Neuronal stem cell (in vitro differentiated cells): Measurements from ENCODE around the gene PTPRG.

Source experiments
- DNase-seq: peaks from one replicate; pipeline ENCODE4 v3.0.0-alpha.2; 2013; ENCODE audit warnings: low spot score
- H2AFZ ChIP-seq: one replicate; pipeline ENCODE4 v1.6.1; 2013; ENCODE audit warnings: mild to moderate bottlenecking, low read length, inconsistent platforms
- H2AK5ac ChIP-seq: 2 replicates; pipeline ENCODE4 v1.6.1; 2013; ENCODE audit warnings: low read depth, mild to moderate bottlenecking, inconsistent platforms, low read length, moderate library complexity, mixed read lengths
- H2BK120ac ChIP-seq: 2 replicates; pipeline ENCODE4 v1.6.1; 2013; ENCODE audit warnings: low read depth, mild to moderate bottlenecking, inconsistent platforms, low read length, moderate library complexity, mixed read lengths
- H2BK12ac ChIP-seq: one replicate; pipeline ENCODE4 v1.6.1; 2013; ENCODE audit warnings: low read length, inconsistent platforms
- H2BK15ac ChIP-seq: 2 replicates; pipeline ENCODE4 v1.6.1; 2013; ENCODE audit warnings: mild to moderate bottlenecking, low read length, inconsistent platforms, mixed read lengths
- H2BK5ac ChIP-seq: one replicate; pipeline ENCODE4 v1.6.1; 2013; ENCODE audit warnings: inconsistent platforms, mild to moderate bottlenecking, low read length, moderate library complexity
- H3K14ac ChIP-seq: one replicate; pipeline ENCODE4 v1.6.1; 2013; ENCODE audit warnings: low read length, inconsistent platforms
- H3K18ac ChIP-seq: 2 replicates; pipeline ENCODE4 v1.6.1; 2013; ENCODE audit warnings: low read length, inconsistent platforms
- H3K23ac ChIP-seq: 2 replicates; pipeline ENCODE4 v1.6.1; 2013; ENCODE audit warnings: low read depth, mild to moderate bottlenecking, mixed read lengths, low read length, inconsistent platforms; ENCODE audit not compliant: poor library complexity
- H3K27ac ChIP-seq: replicated peaks from 3 replicates; pipeline ENCODE4 v1.5.1; 2013; ENCODE audit warnings: low read length, inconsistent platforms
- H3K27me3 ChIP-seq, 3 experiments: 2 replicates each; pipeline ENCODE4 v1.6.1; 2013; ENCODE audit warnings: low read length in 3 of 3, mild to moderate bottlenecking in 2 of 3, inconsistent platforms in 1 of 3, low read depth in 1 of 3, mixed read lengths in 1 of 3, moderate library complexity in 1 of 3; ENCODE audit not compliant: control insufficient read depth in 3 of 3, insufficient read depth in 3 of 3
- H3K36me3 ChIP-seq, 2 donors: replicated peaks in 1 of 2; 2 replicates each; pipeline ENCODE4 v1.6.1; 2013; ENCODE audit warnings: low read length in 2 of 2; ENCODE audit not compliant: control insufficient read depth in 2 of 2, insufficient read depth in 2 of 2
- H3K4ac ChIP-seq: 2 replicates; pipeline ENCODE4 v1.6.1; 2013; ENCODE audit warnings: inconsistent platforms, mild to moderate bottlenecking, low read length, moderate library complexity
- H3K4me1 ChIP-seq, 2 donors: 1 replicate in 1 of 2; 2 replicates in 1 of 2; pipeline ENCODE4 v1.6.1; 2013; ENCODE audit warnings: low read length in 2 of 2, low read depth in 1 of 2; ENCODE audit not compliant: control insufficient read depth in 2 of 2, insufficient read depth in 1 of 2
- H3K4me2 ChIP-seq: one replicate; pipeline ENCODE4 v1.6.1; 2013; ENCODE audit warnings: mild to moderate bottlenecking, low read length, inconsistent platforms; ENCODE audit not compliant: insufficient read depth, poor library complexity, severe bottlenecking
- H3K4me3 ChIP-seq, 2 donors: 2 replicates each; pipeline ENCODE4 v1.5.1; 2013; ENCODE audit warnings: low read length in 2 of 2, mild to moderate bottlenecking in 2 of 2, inconsistent platforms in 1 of 2, moderate library complexity in 1 of 2
- H3K79me1 ChIP-seq: one replicate; pipeline ENCODE4 v1.6.1; 2013; ENCODE audit warnings: low read depth, mild to moderate bottlenecking, inconsistent platforms, low read length, moderate library complexity
- H3K9ac ChIP-seq: one replicate; pipeline ENCODE4 v1.6.1; 2013; ENCODE audit warnings: mild to moderate bottlenecking, low read depth, low read length, inconsistent platforms; ENCODE audit not compliant: poor library complexity
- H3K9me3 ChIP-seq, 2 donors: replicated peaks in 1 of 2; 2 replicates each; pipeline versions ENCODE3 to v1.6.1; 2013; ENCODE audit warnings: low read length in 2 of 2, mild to moderate bottlenecking in 2 of 2, inconsistent platforms in 1 of 2, low read depth in 1 of 2, mixed read lengths in 1 of 2, moderate library complexity in 1 of 2; ENCODE audit not compliant: control insufficient read depth in 2 of 2, insufficient read depth in 1 of 2
- H4K8ac ChIP-seq: one replicate; pipeline ENCODE4 v1.6.1; 2013; ENCODE audit warnings: low read depth, mild to moderate bottlenecking, inconsistent platforms, low read length, moderate library complexity
- H4K91ac ChIP-seq: one replicate; pipeline ENCODE4 v1.6.1; 2013; ENCODE audit warnings: low read length, low read depth, mild to moderate bottlenecking, inconsistent platforms; ENCODE audit not compliant: poor library complexity
- WGBS, 2 donors: extraction: QIAGEN DNeasy Blood & Tissue Kit; methylation state at CpG; one replicate each; pipeline ENCODE4 v1.1.7; 2013; ENCODE audit warnings: missing lambda C conversion rate in 2 of 2, mixed read lengths in 1 of 2; ENCODE audit not compliant: insufficient read length in 2 of 2, insufficient replicate concordance in 1 of 2; ENCODE audit errors: extremely low coverage in 2 of 2; 5-methylcytosine and 5-hydroxymethylcytosine counted together

Gene PTPRG

GRCh38 chr3:62020706-62021105, 459.3 kb downstream of the PTPRG start:
- no peak overlapping the region for H4K91ac ChIP-seq
- H3K9me3 ChIP-seq, result peaks cover 0 to 1% of the 10 kb centered on the region in 2 donors
- no peak overlapping the region for H3K9ac ChIP-seq
- H3K36me3 ChIP-seq, result no peaks in the 10 kb centered on the region
- no peak overlapping the region for H4K8ac ChIP-seq
- no peak overlapping the region for H3K14ac ChIP-seq
- no peaks in the 10 kb centered on the region for H3K79me1 ChIP-seq
- no peak for DNase-seq
- no peak overlapping the region for H3K4me2 ChIP-seq
- no peak overlapping the region for H3K4ac ChIP-seq
- H2AFZ ChIP-seq, result no peak overlapping the region
- no peak overlapping the region for H2BK15ac ChIP-seq
- H3K23ac ChIP-seq, result no peak overlapping the region
- no peaks in the 10 kb centered on the region for H3K4me1 ChIP-seq
- no peak overlapping the region for H2BK5ac ChIP-seq
- WGBS, 2 donors, result no CpG with 5 or more reads among the region's 2 CpGs
- H2AK5ac ChIP-seq, result no peak overlapping the region
- H3K4me3 ChIP-seq, result no peak overlapping the region
- no peak overlapping the region for H2BK12ac ChIP-seq
- no peaks in the 10 kb centered on the region for H3K27me3 ChIP-seq
- no peak overlapping the region for H2BK120ac ChIP-seq
- H3K18ac ChIP-seq, result no peak overlapping the region
- H3K27ac ChIP-seq, result no peak overlapping the region

GRCh38 chr3:62022312-62022711, 460.9 kb downstream of the PTPRG start:
- Histone ChIP-seq H3K18ac (no peak overlapping the region), H2AK5ac (no peak overlapping the region), H3K4me2 (no peak overlapping the region), H3K4ac (no peak overlapping the region), H3K4me3 (no peak overlapping the region), H2BK120ac (no peak overlapping the region), H3K27ac (no peak overlapping the region), H2BK12ac (no peak overlapping the region), H3K4me1 (peaks cover 0 to 2% of the 10 kb centered on the region in 2 donors), H3K9me3 (peaks cover 0 to 1% of the 10 kb centered on the region in 2 donors), H2BK5ac (no peak overlapping the region), H3K23ac (no peak overlapping the region), H3K9ac (no peak overlapping the region), H3K79me1 (no peaks in the 10 kb centered on the region), H3K36me3 (no peaks in the 10 kb centered on the region), H2BK15ac (no peak overlapping the region), H4K91ac (no peak overlapping the region), H3K14ac (no peak overlapping the region), H4K8ac (no peak overlapping the region), H2AFZ (no peak overlapping the region), H3K27me3 (no peaks in the 10 kb centered on the region)
- no CpG with 5 or more reads among the region's 4 CpGs for WGBS, 2 donors
- no peak for DNase-seq

- Histone ChIP-seq H4K91ac (no peak overlapping the region), H2BK120ac (no peak overlapping the region), H2BK12ac (no peak overlapping the region), H3K18ac (no peak overlapping the region), H4K8ac (no peak overlapping the region), H3K4me2 (no peak overlapping the region), H3K4ac (no peak overlapping the region), H2BK15ac (no peak overlapping the region), H3K14ac (no peak overlapping the region), H3K4me1 (peaks cover 2 to 3% of the 10 kb centered on the region in 2 donors), H2AFZ (no peak overlapping the region), H3K79me1 (no peaks in the 10 kb centered on the region), H3K36me3 (no peaks in the 10 kb centered on the region), H3K4me3 (no peak overlapping the region), H3K27ac (no peak overlapping the region), H2AK5ac (no peak overlapping the region), H2BK5ac (no peak overlapping the region), H3K27me3 (no peaks in the 10 kb centered on the region), H3K9me3 (no peaks in the 10 kb centered on the region), H3K23ac (no peak overlapping the region), H3K9ac (no peak overlapping the region)
- no peak for DNase-seq
- no CpG with 5 or more reads among the region's 3 CpGs for WGBS, 2 donors
These were observed 463.5 kb downstream of the PTPRG start for GRCh38 chr3:62024882-62025281.

- H4K8ac ChIP-seq, result no peak overlapping the region
- H3K18ac ChIP-seq, result no peak overlapping the region
- H2BK12ac ChIP-seq, result no peak overlapping the region
- H4K91ac ChIP-seq, result no peak overlapping the region
- H3K4ac ChIP-seq, result no peak overlapping the region
- no peak overlapping the region for H3K9ac ChIP-seq
- no peak overlapping the region for H3K4me3 ChIP-seq
- no peaks in the 10 kb centered on the region for H3K79me1 ChIP-seq
- H2BK5ac ChIP-seq, result no peak overlapping the region
- no peak overlapping the region for H3K4me2 ChIP-seq
- peaks cover 2 to 3% of the 10 kb centered on the region in 2 donors for H3K4me1 ChIP-seq
- H2AK5ac ChIP-seq, result no peak overlapping the region
- no peak overlapping the region for H3K27ac ChIP-seq
- no peaks in the 10 kb centered on the region for H3K27me3 ChIP-seq
- no peak overlapping the region for H2BK120ac ChIP-seq
- no peak overlapping the region for H2BK15ac ChIP-seq
- H2AFZ ChIP-seq, result no peak overlapping the region
- H3K36me3 ChIP-seq, result no peaks in the 10 kb centered on the region
- no peaks in the 10 kb centered on the region for H3K9me3 ChIP-seq
- WGBS, 2 donors, result no CpG with 5 or more reads among the region's 1 CpG
- no peak overlapping the region for H3K23ac ChIP-seq
- no peak overlapping the region for H3K14ac ChIP-seq
- DNase-seq, result no peak
These were observed 464.5 kb downstream of the PTPRG start for GRCh38 chr3:62025913-62026312.
